ENCODE data around the gene WDR91. TPM values are rescaled to one million over a fixed set of nuclear protein-coding genes. Genes with fewer than 3 reads are reported as not detected.
A peak's percentile ranks its signal among the peaks of the same experiment; 100 is the strongest.

WDR91 gene
- total and polyA plus RNA-seq, 5 experiments from 2014 or later: 3.3 to 39.0 (median 7.2) TPM

DNA sequence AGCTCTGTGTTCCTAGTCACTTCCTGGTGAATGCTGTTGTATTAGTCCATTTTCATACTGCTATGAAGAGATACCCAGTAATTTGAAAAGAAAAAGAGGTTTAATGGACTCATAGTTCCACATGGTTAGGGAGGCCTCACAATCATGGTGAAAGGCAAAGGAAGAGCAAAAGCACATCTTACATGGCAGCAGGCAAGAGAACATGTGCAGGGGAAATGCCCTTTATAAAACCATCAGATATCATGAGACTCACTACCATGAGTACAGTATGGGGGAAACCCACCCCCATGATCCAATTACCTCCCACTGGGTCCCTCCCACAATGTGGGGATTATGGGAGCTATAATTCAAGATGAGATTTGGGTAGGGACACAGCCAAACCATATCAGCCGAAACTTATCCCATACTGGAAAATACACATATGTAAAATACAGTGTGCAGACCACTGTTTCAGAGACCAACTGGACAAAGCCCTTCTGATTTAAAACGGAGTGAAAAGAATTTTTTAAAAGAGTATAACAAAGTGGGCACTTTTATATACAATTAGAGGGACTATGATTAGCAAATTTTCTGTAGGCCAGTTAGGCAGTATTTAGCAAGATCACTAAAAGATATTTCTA lies 48.8 kb downstream of the WDR91 start:
- ATAC-seq (no peak), DNase-seq (no peak)
- no peaks in the 10 kb centered on the region for H3K27me3 Mint-ChIP-seq
- H3K36me3 Mint-ChIP-seq: peaks cover 6 to 50% (median 49%) of the 10 kb centered on the region in 3 donors
- peak overlapping the region in 2 of 10 donors; percentile 7 to 18 for H3K4me3 Mint-ChIP-seq
- peak overlapping the region in 9 of 10 donors; percentile 13 to 86 (median 55) for H3K27ac Mint-ChIP-seq
- peaks cover 0 to 10% (median 2%) of the 10 kb centered on the region in 9 donors for H3K9me3 Mint-ChIP-seq
- POLR2A ChIA-PET: interaction anchor here (5.7 kb wide), 1 partner anchor 13 kb away, joined by 45 read pairs; the partner anchor contains the start of gene TMEM140
- H3K4me1 Mint-ChIP-seq: peaks cover 35 to 84% (median 81%) of the 10 kb centered on the region in 4 donors

DNA sequence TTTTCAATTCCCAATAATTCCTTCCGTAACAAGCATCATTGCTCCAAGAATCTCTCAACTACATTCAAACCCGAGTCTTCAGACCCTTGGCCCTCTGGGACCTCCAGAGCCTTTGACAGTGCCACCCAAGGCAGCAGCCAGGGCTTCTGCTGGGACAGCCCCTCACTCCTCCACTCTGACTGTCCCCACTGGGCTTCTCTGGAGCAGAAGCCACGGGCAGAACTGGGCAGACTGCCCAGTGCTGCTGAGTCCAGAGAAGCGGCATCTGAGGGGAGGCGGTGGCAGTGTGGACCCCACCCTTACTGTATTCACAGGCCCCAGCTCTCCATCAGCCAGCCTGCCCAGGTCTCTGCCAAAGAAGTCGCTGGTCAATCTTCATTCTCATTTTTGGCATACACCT lies 49.7 kb downstream of the WDR91 start:
- Mint-ChIP-seq H3K4me1 (peaks cover 33 to 84% (median 80%) of the 10 kb centered on the region in 4 donors), H3K4me3 (no peak overlapping the region), H3K36me3 (peaks cover 10 to 56% (median 55%) of the 10 kb centered on the region in 3 donors), H3K9me3 (peaks cover 2 to 15% (median 7%) of the 10 kb centered on the region in 9 donors), H3K27ac (peak overlapping the region in 9 of 10 donors; percentile 5 to 86 (median 56)), H3K27me3 (no peaks in the 10 kb centered on the region)
- POLR2A ChIA-PET: interaction anchor here (0.6 to 5.7 kb wide), 2 partner anchors 12 to 163 kb away, joined by 3 to 45 read pairs; partner anchors contain the start of gene TMEM140
- ATAC-seq (no peak), DNase-seq (no peak)

DNA sequence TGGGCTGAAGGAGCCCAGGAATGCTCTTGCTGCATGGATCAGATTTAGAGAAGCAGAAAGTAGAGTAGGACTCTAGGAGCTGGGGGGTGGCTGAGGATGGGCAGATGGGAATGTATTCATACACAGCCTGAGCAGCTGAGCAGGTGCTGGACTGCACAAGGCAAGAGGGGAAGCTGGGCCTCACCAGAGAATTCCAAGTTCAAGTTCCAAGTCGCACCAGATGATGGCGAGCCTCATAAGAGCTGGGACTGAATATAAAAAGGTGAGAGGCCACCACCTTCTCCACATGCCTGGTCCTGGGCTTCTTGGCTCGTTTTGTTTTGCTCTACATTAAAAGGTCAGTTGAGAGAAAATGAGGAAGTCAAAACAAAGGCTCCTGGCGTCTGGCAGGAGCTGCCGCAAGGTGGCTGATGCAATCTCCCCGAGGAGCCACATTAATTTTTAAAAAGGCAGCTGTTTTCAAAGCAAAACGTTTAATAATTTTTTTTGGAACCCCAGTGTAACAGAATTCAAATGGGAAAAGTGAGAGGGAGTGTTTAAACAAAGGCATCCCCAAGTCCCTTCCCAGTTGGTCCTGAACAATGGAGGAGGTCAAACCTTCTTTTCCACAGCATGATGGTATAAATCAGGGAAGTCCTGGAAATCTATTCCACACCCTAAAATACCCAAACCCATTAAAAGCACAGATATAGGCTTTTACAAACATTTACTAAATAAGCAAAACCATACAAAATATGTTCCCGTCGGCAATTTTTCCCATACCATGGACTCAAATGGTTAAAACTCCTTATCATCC lies 50.3 kb downstream of the WDR91 start:
- H3K4me3 Mint-ChIP-seq: peak overlapping the region in 3 of 10 donors; percentile 7 to 31 (median 30)

DNA sequence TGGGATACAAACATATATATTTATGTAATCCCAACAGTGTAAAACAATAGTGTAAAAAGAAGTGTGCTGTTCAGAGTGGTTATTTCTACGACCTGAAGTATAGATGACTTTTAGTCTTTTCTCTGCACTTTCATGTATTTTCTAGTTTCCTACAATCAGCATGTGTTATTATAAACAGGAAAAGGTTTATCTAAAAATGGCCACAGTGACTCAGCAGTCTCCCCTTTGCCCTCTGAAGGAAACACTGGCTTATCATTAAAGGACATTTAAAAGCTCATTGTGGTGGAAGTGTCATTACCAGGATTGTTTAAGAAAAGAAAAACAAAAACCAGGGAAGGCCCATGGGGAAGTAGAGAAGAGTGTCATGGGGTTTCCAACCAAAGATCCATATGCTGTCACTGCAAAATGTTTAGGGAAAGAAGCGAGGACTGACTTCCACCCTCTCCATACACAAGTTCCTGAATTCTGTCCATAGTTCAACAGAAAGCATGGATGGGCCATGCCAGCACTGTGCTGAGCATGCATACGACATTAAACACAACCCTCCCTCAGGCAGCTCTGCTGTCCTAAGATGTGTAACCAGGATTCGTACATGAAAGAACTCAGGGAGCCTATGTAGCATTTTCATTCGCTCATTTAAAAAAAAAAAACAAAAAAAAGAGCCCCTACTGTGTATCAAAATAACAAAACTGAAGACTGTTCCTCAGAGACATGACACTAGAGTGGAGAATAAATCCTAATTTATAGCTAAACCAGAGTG lies 51.0 kb downstream of the WDR91 start:
- DNase-seq (no peak), ATAC-seq (peak in 1 of 2 donors; percentile 20)
- POLR2A ChIA-PET: interaction anchor here (0.6 to 5.7 kb wide), 5 partner anchors 9 to 97 kb away, joined by 3 to 45 read pairs (median 4); partner anchors contain the start of genes CYREN and TMEM140
- Mint-ChIP-seq H3K27ac (peak overlapping the region; percentile 6 to 87 (median 74)), H3K4me1 (peaks cover 33 to 76% (median 71%) of the 10 kb centered on the region in 4 donors), H3K4me3 (peak overlapping the region in 6 of 10 donors; percentile 7 to 62 (median 32)), H3K27me3 (no peaks in the 10 kb centered on the region), H3K36me3 (peaks cover 24 to 63% (median 57%) of the 10 kb centered on the region in 3 donors), H3K9me3 (peaks cover 6 to 29% (median 21%) of the 10 kb centered on the region in 9 donors)

More for the DNA sequence above, 50.3 kb downstream of the WDR91 start:
- ATAC-seq (no peak), DNase-seq (no peak)
- H3K4me1 Mint-ChIP-seq: peaks cover 33 to 80% (median 76%) of the 10 kb centered on the region in 4 donors
- H3K9me3 Mint-ChIP-seq: peaks cover 5 to 22% (median 14%) of the 10 kb centered on the region in 9 donors
- POLR2A ChIA-PET: interaction anchor here (0.6 to 5.7 kb wide), 5 partner anchors 8 to 163 kb away, joined by 3 to 45 read pairs (median 4); partner anchors contain the start of genes CYREN and TMEM140
- H3K27me3 Mint-ChIP-seq: no peaks in the 10 kb centered on the region
- peak overlapping the region; percentile 55 to 87 (median 78) for H3K27ac Mint-ChIP-seq
- peaks cover 16 to 58% (median 56%) of the 10 kb centered on the region in 3 donors for H3K36me3 Mint-ChIP-seq

DNA sequence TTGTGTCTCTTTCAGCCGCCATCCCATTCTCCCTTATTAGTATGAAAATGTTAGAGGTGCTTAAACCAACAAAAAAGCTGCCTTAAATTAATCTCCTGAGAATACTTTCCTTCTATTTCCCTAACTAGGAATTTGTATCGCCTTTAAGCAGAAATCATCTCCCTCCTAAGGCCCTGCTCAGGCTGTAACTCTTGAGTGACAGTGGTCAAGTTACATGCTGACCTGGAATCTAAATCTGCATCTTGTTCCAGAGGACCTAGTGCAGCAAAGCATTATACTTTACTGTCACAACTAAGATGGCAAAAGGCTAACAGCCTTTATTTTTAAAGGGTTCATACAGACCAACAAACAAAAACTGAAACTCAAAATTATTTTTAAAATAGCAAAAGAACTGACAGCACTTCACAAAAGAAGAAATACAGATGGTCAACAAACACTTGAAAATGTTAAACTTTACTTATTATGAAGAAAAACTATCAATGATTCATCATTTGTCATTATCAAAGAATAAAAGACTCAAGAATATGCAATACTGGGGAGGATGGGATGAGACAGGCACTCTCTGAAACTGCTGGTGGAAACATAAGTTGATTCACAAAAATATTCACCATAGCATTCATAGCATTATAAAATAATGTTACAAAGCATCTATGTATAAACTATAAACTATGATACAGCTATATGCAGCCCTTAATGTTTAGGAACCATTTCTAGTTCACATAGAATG lies 51.8 kb downstream of the WDR91 start:
- peaks cover 32 to 71% (median 56%) of the 10 kb centered on the region in 3 donors for H3K36me3 Mint-ChIP-seq
- H3K4me1 Mint-ChIP-seq: peaks cover 33 to 77% (median 74%) of the 10 kb centered on the region in 4 donors
- DNase-seq (no peak), ATAC-seq (no peak)
- peak overlapping the region in 7 of 10 donors; percentile 71 to 86 (median 79) for H3K27ac Mint-ChIP-seq
- peak overlapping the region in 4 of 10 donors; percentile 9 to 44 (median 22) for H3K4me3 Mint-ChIP-seq
- no peaks in the 10 kb centered on the region for H3K27me3 Mint-ChIP-seq
- POLR2A ChIA-PET: interaction anchor here (0.6 to 5.7 kb wide), 2 partner anchors 10 to 38 kb away, joined by 3 to 45 read pairs; partner anchors contain the start of gene TMEM140
- peaks cover 11 to 37% (median 29%) of the 10 kb centered on the region in 9 donors for H3K9me3 Mint-ChIP-seq

DNA sequence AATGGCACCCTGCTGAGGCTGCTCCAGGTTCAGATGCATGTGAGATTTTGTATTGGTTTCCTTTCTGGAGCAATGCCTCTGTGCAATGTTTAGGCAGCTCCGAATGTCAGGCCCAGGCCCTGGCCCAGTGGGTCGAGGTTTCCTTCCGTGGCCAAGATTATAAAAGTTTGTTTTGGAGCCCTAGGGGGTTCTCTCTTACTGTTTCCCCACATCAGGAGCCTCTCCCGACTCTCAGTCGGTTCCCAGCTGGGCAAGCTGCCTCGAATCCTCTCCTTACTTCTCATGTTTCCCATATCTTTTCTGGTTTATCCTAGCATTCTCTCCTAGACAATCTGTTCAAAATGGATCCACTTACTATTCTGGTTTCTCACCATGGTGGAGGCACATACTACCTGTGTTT lies 52.5 kb downstream of the WDR91 start:
- ATAC-seq (no peak), DNase-seq (no peak)
- Mint-ChIP-seq H3K36me3 (peaks cover 38 to 75% (median 61%) of the 10 kb centered on the region in 3 donors), H3K9me3 (peaks cover 15 to 43% (median 35%) of the 10 kb centered on the region in 9 donors), H3K4me3 (peak overlapping the region in 3 of 10 donors; percentile 20 to 36 (median 33)), H3K4me1 (peaks cover 36 to 78% (median 74%) of the 10 kb centered on the region in 4 donors), H3K27me3 (no peaks in the 10 kb centered on the region), H3K27ac (peak overlapping the region in 8 of 10 donors; percentile 25 to 86 (median 68))
- POLR2A ChIA-PET: interaction anchor here (0.5 to 5.7 kb wide), 4 partner anchors 10 to 172 kb away, joined by 3 to 45 read pairs (median 12); partner anchors contain the start of genes AGBL3 and TMEM140

DNA sequence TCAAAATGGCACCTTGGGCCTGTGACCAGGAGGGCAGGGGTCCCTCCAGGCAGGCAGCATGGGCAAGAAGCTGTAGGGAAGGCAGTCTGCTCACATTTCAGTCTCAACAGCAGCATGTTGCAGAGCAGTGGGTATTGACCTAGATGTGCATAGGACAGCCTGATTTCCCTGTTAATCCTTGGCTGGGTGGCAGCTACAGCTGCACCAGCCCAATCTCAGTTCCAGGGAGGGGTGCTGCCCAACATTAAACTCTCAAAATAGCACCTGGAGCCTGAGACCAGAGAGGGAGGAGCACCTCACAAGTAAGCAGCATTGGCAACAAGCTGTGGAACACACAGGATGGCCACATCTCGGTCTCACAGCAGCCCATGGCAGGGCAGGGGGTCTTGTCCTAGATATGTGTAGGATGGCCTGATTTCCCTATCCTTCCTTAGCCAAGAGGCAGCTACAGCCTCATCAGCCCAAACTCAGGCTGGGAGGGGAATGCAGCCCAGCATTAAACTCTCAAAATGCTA lies 53.1 kb downstream of the WDR91 start:
- no peak for DNase-seq
- no peaks in the 10 kb centered on the region for H3K27me3 Mint-ChIP-seq
- peak overlapping the region in 6 of 10 donors; percentile 25 to 86 (median 67) for H3K27ac Mint-ChIP-seq
- H3K9me3 Mint-ChIP-seq: peaks cover 15 to 50% (median 39%) of the 10 kb centered on the region in 9 donors
- POLR2A ChIA-PET: interaction anchor here (0.5 to 5.7 kb wide), 4 partner anchors 9 to 171 kb away, joined by 3 to 45 read pairs (median 12); partner anchors contain the start of genes AGBL3 and TMEM140
- no peak for ATAC-seq
- no peak overlapping the region for H3K4me3 Mint-ChIP-seq
- H3K36me3 Mint-ChIP-seq: peaks cover 42 to 79% (median 66%) of the 10 kb centered on the region in 3 donors
- H3K4me1 Mint-ChIP-seq: peaks cover 40 to 84% (median 77%) of the 10 kb centered on the region in 4 donors

DNA sequence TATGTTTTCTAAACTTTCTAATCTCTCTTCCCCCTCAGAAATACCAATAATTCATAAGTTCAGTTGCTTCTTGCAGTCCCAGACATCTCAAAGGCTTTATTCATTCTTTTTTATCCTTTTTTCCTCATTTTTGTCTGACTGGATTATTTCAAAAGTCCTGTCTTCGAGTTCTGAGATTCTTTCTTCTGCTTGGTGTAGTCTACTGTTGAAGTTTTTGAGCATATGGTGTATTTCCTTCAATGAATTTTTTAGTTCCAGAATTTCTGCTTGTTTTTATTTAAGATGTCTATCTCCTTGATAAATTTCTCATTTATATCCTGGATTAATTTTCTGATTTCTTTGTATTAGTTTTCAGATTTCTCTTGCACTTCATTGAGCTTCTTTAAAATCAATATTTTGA lies 55.0 kb downstream of the WDR91 start:
- no peak for DNase-seq
- H3K27me3 Mint-ChIP-seq: no peaks in the 10 kb centered on the region
- peak overlapping the region in 2 of 10 donors; percentile 39 to 64 for H3K27ac Mint-ChIP-seq
- H3K4me3 Mint-ChIP-seq: peak overlapping the region in 1 of 10 donors; percentile 3
- H3K36me3 Mint-ChIP-seq: peaks cover 55 to 81% (median 67%) of the 10 kb centered on the region in 3 donors
- H3K9me3 Mint-ChIP-seq: peaks cover 13 to 46% (median 33%) of the 10 kb centered on the region in 9 donors
- no peak for ATAC-seq
- H3K4me1 Mint-ChIP-seq: peaks cover 45 to 85% (median 79%) of the 10 kb centered on the region in 4 donors
- POLR2A ChIA-PET: interaction anchor here (0.9 to 2.9 kb wide), 2 partner anchors 10 to 12 kb away, joined by 4 to 16 read pairs; no protein-coding TSS in a partner anchor

DNA sequence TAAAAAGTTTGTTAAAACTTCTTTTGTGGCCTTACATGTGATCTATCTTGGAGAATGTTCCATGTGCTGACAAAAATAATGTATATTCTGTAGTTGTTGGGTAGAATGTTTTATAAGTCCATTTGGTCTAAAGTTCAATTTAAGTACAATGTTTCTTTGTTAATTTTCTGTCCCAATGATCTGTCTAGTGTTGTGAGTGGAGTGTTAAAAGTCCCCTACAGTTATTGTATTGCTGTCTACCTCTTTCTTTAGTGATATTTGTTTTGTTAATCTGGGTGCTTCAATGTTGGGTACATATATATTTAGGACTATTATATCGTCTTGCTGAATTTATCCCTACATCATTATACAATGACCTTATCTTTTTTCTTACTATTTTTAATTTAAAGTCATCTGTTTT lies 56.6 kb downstream of the WDR91 start:
- H3K4me1 Mint-ChIP-seq: peaks cover 38 to 86% (median 82%) of the 10 kb centered on the region in 4 donors
- peaks cover 51 to 79% (median 57%) of the 10 kb centered on the region in 3 donors for H3K36me3 Mint-ChIP-seq
- H3K27ac Mint-ChIP-seq: peak overlapping the region in 1 of 10 donors; percentile 43
- H3K9me3 Mint-ChIP-seq: peaks cover 13 to 46% (median 33%) of the 10 kb centered on the region in 9 donors
- POLR2A ChIA-PET: interaction anchor here (1.0 to 1.4 kb wide), 2 partner anchors 16 to 168 kb away, joined by 3 to 4 read pairs; partner anchors contain the start of genes AGBL3 and CYREN
- ATAC-seq (no peak), DNase-seq (no peak)
- peak overlapping the region in 5 of 10 donors; percentile 3 to 52 (median 43) for H3K4me3 Mint-ChIP-seq
- H3K27me3 Mint-ChIP-seq: no peaks in the 10 kb centered on the region

DNA sequence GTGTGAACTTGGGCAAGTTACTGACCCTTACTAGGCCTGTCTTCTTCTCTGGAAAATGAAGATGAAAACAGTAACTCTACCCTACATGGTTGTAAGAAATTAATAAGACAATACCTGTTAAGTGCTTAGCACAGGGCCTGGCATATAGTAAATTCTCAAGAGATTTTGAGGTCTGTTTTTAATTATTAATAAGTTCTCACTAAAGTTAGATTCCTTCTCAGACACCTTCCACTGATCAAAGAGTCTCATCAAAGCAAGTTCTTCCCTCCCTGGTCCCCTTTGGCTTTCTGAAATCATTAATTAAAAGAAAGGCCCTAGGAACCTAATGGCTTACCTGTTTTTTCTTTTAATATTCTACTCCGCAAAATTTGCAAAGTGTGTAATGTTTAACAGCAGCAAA lies 58.9 kb downstream of the WDR91 start:
- Mint-ChIP-seq H3K9me3 (peaks cover 13 to 46% (median 33%) of the 10 kb centered on the region in 9 donors), H3K27ac (peak overlapping the region in 3 of 10 donors; percentile 8 to 65 (median 22)), H3K27me3 (no peaks in the 10 kb centered on the region), H3K4me3 (peak overlapping the region in 6 of 10 donors; percentile 11 to 59 (median 36)), H3K4me1 (peaks cover 33 to 78% (median 76%) of the 10 kb centered on the region in 4 donors), H3K36me3 (peaks cover 51 to 72% (median 52%) of the 10 kb centered on the region in 3 donors)
- no peak for DNase-seq
- POLR2A ChIA-PET: interaction anchor here (2.3 to 2.6 kb wide), 2 partner anchors 12 to 17 kb away, joined by 6 to 10 read pairs; partner anchors contain the start of gene CYREN
- ATAC-seq: no peak
